Measurements from ENCODE around the gene USP19.
A peak's percentile ranks its signal among the peaks of the same experiment; 100 is the strongest.

DNA sequence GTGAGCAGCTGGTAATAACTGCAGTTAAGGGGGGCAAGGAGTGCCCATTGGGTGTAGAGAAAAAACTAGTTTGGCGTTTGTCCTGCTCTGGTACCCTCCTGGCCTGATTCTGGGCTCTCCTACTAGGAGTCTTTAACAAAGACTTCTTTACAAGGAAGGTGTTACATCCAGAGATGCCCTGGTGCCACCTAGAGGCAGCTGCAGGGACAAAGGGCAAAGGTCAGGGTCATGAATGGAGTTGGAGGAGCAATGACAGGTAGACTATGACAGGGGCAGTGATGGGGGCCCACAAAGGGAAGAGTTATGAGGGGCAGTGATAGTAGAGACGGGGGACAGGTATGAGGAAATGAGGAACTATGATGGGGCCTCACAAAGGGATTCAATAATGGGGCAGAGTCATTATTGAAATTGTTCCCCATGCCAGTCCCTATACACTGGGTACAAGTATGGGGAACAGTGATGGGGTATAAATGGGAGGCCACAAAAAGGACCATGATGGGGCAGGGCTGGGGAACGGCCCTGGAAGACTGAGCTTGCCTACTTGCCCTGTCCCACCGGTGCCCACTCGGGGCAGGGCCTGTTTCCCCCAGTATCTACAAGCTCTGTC lies 37.6 kb upstream of the USP19 start:
- TF ChIP-seq, protein P1, sequence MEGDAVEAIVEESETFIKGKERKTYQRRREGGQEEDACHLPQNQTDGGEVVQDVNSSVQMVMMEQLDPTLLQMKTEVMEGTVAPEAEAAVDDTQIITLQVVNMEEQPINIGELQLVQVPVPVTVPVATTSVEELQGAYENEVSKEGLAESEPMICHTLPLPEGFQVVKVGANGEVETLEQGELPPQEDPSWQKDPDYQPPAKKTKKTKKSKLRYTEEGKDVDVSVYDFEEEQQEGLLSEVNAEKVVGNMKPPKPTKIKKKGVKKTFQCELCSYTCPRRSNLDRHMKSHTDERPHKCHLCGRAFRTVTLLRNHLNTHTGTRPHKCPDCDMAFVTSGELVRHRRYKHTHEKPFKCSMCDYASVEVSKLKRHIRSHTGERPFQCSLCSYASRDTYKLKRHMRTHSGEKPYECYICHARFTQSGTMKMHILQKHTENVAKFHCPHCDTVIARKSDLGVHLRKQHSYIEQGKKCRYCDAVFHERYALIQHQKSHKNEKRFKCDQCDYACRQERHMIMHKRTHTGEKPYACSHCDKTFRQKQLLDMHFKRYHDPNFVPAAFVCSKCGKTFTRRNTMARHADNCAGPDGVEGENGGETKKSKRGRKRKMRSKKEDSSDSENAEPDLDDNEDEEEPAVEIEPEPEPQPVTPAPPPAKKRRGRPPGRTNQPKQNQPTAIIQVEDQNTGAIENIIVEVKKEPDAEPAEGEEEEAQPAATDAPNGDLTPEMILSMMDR (conservative IDR thresholded peaks at IDR 0.05; ENCODE audit: low read length) = peak; percentile 83
- no peak for TF ChIP-seq EZH2phosphoT487 (IDR thresholded peaks at IDR 0.05; ENCODE audit: borderline replicate concordance, low read depth, low read length)
